Measurements from ENCODE around the gene BDH1.
"Not testable (repeated sequence)": the region's sequence is repeated elsewhere in the genome, so short reads cannot be mapped to it uniquely, and the experiment has no call there.

The BDH1 gene

GRCh38 chr3:197486861-197487260, 68.9 kb downstream of the BDH1 start:
- DNase-seq (ENCODE audit: low read depth): no peak

GRCh38 chr3:197485143-197485542, 70.6 kb downstream of the BDH1 start:
- no peak for DNase-seq (ENCODE audit: low read depth)

GRCh38 chr3:197484204-197484901, 71.4 kb downstream of the BDH1 start:
- no peak for DNase-seq (ENCODE audit: low read depth)

- no peak for DNase-seq (ENCODE audit: low read depth)
Observed at GRCh38 chr3:197482001-197482400, 73.8 kb downstream of the BDH1 start.

- no peak for DNase-seq (ENCODE audit: low read depth)
Observed at GRCh38 chr3:197480320-197480719, 75.4 kb downstream of the BDH1 start.

GRCh38 chr3:197478746-197479668, 76.8 kb downstream of the BDH1 start:
- DNase-seq (ENCODE audit: low read depth): no peak

- not testable (repeated sequence) for DNase-seq (ENCODE audit: low read depth)
Observed at GRCh38 chr3:197477816-197478215, 78.0 kb downstream of the BDH1 start.

- DNase-seq (ENCODE audit: low read depth): no peak
Observed at GRCh38 chr3:197475997-197476525, 79.7 kb downstream of the BDH1 start.

- no peak for DNase-seq (ENCODE audit: low read depth)
Observed at GRCh38 chr3:197475514-197475913, 80.3 kb downstream of the BDH1 start.

- no peak for DNase-seq (ENCODE audit: low read depth)
Observed at GRCh38 chr3:197472151-197472550, 83.6 kb downstream of the BDH1 start.

- DNase-seq (ENCODE audit: low read depth): no peak
Observed at GRCh38 chr3:197471221-197472010, 84.4 kb downstream of the BDH1 start.

- DNase-seq (ENCODE audit: low read depth): no peak
Observed at GRCh38 chr3:197468866-197469382, 86.8 kb downstream of the BDH1 start.

- DNase-seq (ENCODE audit: low read depth): no peak
Observed at GRCh38 chr3:197468167-197468566, 87.6 kb downstream of the BDH1 start.

- DNase-seq (ENCODE audit: low read depth): no peak
Observed at GRCh38 chr3:197466586-197467399, 89.0 kb downstream of the BDH1 start.

- no peak for DNase-seq (ENCODE audit: low read depth)
Observed at GRCh38 chr3:197465996-197466549, 89.7 kb downstream of the BDH1 start.

- no peak for DNase-seq (ENCODE audit: low read depth)
Observed at GRCh38 chr3:197465197-197465995, 90.4 kb downstream of the BDH1 start.

- DNase-seq (ENCODE audit: low read depth): no peak
Observed at GRCh38 chr3:197464794-197465193, 91.0 kb downstream of the BDH1 start.

- no peak for DNase-seq (ENCODE audit: low read depth)
Observed at GRCh38 chr3:197463279-197463678, 92.5 kb downstream of the BDH1 start.

GRCh38 chr3:197462808-197463207, 93.0 kb downstream of the BDH1 start:
- DNase-seq (ENCODE audit: low read depth): no peak

- no peak for DNase-seq (ENCODE audit: low read depth)
Observed at GRCh38 chr3:197460639-197461038, 95.1 kb downstream of the BDH1 start.

Data from stimulated activated CD8-positive, alpha-beta memory T cell treated with anti-CD3 and anti-CD28 coated beads, Interleukin-4, amount 100 ng/mL, for 24 hours (primary cell).